Stimulated activated CD4-positive, alpha-beta T cell treated with anti-CD3 and anti-CD28 coated beads, Interleukin-2, amount 100 ng/mL, for 24 hours (primary cell): ENCODE data around the gene FAM180A.

Experiments used
- DNase-seq, 2 donors: peaks; one replicate each; pipeline ENCODE4 v3.0.0-alpha.2; 2020

FAM180A gene

GRCh38 chr7:135736586-135737305 is 11.9 kb downstream of the FAM180A start:
- DNase-seq: no peak

DNA sequence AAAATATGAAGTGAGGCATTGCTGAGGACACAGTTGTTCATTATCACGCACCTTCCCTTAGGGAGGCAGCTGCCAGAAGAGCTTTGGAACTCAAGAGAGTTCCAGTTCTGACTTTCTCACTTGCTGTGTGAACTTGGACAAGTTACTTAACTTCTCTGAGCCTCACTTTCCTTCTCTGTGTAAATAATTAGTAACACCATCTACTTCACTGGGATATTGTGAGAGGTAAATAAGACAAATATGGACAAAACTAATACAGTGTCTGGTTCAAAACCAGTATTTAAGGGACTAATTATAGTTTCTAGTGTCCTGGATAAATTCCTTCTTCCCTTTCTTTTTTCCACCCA is 14.3 kb downstream of the FAM180A start:
- DNase-seq: no peak

DNA sequence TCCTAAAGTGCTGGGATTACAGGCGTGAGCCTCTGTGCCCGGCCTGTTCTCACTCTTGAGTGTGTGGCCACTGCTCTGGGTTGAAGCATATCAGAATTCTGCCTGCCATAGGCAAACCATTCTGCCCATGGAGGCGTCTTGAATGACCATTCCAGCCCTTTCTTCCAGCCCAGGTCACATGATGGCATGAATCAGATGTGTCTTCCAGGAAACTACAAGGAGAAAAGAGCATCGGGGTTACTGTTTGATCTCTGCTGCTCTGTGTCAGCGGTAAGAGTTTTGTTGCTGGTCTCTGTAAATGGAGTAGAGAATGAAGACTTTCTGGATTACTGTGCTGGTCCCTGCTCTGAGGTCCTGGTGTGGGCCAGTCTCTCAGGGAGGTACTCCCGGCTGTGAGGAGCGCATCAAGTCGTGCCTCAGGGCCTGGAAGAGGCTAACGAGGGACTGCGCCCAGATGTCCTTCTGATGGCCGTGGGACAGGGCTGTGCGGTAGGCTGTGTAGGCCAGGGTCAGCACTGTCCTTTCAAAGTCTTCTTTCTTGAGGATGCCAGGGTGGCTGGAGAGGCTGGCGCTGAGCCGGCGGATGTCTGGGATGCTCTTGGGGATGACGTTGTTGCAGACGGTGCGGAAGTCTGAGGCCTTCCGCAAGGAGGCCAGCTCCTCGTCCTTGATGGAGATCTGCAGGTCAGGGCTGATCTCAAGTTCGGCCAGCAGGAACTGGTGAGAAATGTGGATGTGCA is 14.8 kb downstream of the FAM180A start:
- no peak for DNase-seq

DNA sequence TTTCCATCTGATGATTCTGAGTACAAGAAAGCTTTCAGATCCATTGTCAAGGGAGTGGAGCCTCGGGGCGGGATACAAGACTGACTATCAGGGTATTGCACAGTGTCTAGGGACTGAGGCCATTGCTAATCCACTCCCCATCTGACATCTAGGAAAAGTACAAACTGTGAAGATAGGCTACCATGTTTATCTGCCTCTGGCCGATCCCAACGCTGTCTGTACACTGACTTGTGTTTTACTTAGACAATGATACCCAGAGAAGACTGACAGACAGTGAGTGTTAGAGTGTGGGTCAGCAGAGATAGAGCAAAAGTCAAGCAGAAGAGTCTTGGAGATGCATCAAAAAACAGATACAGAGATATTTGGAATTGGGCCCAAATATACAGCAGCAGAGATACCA is 17.5 kb downstream of the FAM180A start:
- DNase-seq: no peak

DNA sequence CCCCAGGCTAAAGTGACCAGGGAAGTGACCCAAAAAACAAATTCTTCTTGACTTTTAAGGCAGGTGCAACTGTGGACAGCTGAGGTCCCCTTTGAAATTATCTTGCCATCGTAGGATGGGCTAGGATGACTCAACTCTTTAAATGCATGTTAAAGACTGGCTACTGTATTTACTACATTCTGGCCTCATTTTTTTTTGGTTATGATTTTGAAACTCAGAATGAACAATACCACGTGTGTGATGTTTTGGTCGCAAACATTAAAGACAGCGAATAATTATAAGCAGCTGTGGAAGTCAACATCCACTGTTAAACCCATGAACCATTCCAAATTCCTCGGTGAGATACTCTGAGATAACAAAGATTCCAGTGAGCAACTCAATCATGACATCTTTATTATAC is 19.4 kb downstream of the FAM180A start:
- DNase-seq: no peak

DNA sequence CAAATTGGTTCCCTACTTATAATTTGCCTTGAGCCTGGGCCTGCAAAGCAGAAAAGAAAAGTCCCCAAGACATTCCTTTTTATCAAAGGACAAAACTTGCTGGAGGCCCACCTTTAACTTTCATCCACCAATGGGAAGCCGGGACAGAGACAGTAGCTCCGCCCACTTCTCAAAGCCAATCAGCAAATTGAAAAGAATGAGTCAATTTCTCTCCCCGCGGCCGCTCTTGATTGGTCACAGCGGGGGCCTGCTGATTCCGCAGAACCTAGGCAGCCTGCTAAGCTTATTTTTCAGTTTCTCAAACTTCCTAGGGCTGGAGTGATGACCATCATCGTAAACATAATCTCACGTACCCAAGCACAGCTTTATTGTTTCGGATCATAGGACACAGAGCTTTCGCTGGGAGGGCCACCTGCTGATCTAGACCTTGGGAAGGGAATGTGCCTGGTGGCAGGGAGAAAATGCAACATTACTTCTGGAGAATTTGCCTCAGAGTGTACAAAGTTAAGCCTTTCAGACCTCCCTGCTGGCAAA is 20.4 kb downstream of the FAM180A start, which contains the start of gene SLC13A4:
Gene SLC13A4, minus strand, starts transcription at position 51 of the 534 bp plus-strand sequence. CDS start 690 bp downstream, outside the sequence.
- no peak for DNase-seq

GRCh38 chr7:135726911-135727673 is 21.5 kb downstream of the FAM180A start:
- DNase-seq: no peak

GRCh38 chr7:135726276-135726788 is 22.3 kb downstream of the FAM180A start:
- DNase-seq: no peak

- DNase-seq: no peak
Measured at GRCh38 chr7:135723411-135723810, 25.2 kb downstream of the FAM180A start.

DNA sequence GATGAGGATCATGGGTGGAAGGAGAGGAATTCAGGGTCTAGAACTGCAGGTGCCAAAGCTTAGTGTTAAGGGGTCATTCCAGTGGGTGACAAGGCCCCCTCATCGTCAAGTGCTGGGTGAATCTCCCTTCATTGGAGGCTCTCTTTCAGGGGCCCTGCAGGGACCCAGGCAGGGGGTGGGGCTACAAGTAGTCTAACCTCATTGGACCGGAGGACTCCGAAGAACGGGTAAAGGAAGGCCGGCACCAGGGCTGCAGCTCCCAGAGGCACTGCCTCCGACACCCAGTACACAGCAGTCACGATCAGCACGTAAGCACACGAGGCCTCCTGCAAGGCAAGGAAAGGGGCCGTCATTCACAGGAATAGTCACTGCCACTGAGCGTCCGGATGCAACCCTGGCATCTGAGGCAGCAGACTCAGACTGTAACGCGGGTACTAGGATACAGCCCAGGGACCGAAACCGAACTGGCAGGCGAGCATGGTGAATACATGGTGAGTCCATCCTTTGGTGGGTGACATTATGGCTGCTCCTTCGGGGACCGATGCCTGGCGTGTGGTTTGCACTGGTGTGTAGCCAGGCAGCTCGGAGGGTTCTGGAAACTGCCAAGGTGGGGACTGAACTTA is 27.3 kb downstream of the FAM180A start:
- no peak for DNase-seq

DNA sequence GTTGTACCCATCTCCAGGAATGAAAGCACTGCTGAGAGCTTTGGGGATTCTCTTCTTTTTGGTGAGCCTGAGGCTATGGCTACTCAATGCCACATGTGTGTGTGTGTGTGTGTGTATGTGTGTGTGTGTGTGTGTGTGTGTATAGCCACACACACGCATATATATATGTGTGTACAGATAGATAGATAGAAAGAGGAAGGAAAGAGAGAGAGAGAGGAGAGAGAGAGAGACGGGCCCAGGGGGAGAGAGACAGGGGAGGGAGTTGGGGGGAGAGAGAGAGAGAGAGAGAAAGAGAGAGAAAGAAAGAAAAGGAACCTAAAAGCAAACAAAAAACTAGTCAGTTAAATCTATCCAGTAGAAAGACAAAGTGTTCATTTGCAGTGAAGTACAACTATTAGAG is 28.9 kb downstream of the FAM180A start:
- no peak for DNase-seq

DNA sequence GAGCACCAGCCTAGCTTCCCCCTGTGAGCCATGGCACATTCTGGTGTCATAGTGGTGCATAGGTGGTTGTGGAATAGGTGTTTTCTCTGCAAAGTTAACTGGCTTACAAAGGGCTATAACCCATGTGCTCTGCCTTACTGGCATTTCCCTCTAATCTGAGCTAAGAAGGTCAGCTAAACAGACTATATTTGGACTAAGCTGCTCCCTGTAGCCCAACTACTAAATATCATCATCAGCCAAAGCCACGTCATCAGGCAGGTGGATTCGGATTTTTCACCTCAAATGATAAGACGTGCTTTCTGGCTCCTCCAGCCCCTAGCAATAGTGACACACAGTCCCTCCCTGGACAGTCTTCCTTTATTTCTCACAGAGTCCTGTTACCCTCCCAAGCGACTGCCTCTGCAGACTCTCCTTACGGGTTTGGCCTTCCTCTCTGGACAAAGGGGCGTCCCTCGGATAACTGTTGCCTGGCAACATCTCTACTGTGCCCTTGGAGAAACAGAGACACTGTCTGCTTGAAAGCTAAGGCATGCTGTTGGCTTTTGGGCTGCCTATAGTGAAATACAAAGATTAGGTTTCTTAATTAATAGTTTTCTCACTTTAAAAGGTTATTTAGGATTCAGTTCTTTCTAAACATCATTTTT is 29.7 kb downstream of the FAM180A start:
- DNase-seq: no peak

GRCh38 chr7:135718219-135718618 is 30.4 kb downstream of the FAM180A start:
- no peak for DNase-seq

DNA sequence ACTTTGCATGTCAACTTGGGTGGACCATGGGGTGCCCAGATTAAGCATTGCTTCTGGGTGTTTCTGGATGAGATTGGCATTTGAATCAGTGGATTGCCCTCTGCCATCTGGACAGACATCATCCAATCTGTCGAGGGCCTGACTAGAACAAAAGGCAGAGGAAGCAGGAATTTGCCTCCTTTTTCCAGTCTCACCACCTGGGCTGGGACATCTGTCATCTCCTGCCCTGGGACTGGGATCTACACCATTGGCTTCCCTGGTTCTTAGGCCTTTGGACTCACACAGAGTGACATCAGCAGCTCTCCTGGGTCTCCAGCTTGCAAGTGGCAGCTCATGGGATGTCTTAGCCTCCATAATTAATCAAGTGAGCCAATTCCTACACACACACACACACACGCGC is 30.9 kb downstream of the FAM180A start:
- no peak for DNase-seq

DNA sequence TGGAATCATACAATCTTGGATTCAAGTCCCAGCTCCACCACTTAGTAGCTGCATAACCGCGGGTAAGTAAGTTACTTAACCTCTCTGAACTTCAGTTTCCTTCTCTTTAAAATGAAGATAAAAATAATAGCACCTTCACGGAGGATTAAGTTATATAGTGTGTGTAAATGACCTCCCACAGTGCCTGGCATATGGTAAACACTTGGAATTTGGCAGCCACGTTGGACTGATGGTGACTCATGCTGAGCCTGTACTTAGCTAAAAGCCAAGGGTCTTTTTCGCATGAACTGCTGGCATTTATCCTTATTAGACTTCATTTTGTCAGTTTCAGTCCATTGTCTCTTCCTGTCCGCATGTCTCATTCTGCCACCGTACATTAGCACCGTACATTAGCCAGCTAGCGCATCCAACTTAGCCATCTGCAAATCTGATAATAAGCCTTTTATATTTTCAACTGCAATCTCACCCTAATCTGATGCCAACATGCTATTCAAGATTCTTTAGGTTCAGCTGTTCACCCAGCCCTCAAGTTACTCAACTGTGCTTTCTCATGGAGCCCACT is 31.9 kb downstream of the FAM180A start:
- DNase-seq: no peak

- DNase-seq: no peak
Measured at GRCh38 chr7:135715673-135716072, 32.9 kb downstream of the FAM180A start.

DNA sequence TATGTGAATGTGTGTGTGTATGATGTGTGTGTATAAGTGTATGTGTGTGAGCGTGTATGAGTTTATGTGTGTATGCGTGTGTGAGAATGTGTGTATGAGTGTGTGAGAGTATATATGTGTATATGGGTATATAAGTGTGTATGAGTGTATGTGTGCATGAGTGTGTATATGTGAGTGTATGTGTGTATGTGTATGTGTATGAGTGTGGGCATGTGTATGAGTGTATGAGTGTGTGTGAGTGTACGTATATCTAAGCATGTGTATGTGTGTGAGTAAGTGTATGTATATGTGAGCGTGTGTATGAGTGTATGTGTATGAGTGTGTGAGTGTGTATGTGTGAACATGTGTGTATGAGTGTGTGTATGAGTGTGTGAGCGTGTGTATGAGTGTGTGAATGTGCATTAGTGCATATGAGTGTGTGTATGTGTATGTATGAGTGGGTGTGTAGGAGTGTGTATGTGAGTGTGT is 33.5 kb downstream of the FAM180A start:
- DNase-seq: no peak

DNA sequence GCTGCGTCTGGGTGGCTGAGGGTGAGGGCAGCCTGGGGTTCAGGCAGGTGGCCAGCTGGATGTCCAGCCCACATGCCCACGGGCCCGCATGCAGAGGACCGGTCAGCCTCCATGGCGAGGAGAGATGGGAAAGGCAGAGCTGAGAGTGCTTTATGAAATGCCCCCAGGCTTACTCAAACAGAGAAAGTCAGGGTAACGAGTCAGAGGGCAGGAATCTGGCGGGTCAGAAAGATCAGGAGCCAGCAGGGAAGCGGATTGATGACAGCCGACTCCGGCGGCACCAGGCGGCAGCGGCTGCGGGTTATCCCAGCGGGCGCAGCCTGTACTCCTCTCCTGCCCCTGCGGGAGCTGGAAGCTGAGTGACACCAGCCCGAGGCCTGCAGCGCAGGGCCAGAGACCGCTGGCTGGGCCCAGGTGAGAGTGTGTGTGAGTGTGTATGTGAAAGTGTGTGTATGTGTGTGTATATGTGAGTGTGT is 34.0 kb downstream of the FAM180A start:
- no peak for DNase-seq

GRCh38 chr7:135713836-135714470 is 34.7 kb downstream of the FAM180A start:
- no peak for DNase-seq

- DNase-seq: no peak
Measured at GRCh38 chr7:135712796-135713195, 35.8 kb downstream of the FAM180A start.

DNA sequence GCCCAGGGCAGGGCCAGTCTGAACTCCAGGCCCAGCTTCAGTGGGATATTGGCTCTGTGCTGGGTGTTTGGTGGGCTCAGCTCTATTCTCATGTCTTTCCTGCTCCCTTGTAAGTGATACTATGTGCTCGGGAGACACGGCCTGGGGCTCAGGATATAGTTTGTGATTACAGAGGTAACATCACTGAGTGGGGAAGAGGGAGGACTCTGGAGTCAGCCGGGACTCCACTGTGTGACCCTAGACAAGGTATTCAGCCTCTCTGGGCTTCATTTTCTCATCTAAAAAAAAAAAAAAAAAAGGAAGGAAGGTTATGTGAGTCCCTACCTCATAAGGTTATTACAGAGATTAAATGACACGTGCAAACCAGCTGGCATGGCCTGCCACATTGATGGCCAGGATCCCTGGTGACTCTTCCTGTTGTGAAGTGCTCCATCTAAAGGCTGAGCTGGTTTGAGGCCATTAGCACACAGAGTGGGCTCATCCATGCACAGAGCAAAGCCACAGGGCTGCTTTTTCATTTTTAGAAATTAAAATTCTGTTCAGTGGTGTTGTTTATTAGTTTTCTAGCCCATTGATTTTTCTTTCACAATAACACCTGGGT is 36.3 kb downstream of the FAM180A start:
- no peak for DNase-seq
